NCI-H446 (cell line): ENCODE measurements around the gene POLR1B.
"Not testable (repeated sequence)": the region's sequence is repeated elsewhere in the genome, so short reads cannot be mapped to it uniquely, and the experiment has no call there.

ENCODE experiments used
- DNase-seq, 2 experiments: peaks; one replicate each; lab custom pipeline; 2025; lab: John Stamatoyannopoulos, UW

The POLR1B gene

DNA sequence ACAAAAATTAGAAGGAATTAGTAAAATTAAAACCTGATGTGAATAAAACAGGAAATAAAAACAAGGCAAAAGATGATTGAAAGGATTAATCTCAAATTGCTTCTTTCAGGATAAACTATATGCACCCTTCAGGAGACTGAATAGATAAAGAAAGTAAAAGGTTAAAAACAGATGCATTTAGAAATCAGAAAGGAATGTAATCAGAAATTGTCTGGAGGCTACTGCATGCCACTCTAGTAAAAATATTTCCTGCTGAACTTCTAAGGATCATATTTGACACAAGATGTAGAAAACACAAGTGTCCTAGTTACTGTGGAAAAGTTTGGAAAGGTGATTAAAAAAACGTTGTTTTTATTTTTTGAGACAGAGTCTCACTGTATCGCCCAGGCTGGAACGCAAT, 58.4 kb downstream of the POLR1B start:
- DNase-seq, result no peak

DNA sequence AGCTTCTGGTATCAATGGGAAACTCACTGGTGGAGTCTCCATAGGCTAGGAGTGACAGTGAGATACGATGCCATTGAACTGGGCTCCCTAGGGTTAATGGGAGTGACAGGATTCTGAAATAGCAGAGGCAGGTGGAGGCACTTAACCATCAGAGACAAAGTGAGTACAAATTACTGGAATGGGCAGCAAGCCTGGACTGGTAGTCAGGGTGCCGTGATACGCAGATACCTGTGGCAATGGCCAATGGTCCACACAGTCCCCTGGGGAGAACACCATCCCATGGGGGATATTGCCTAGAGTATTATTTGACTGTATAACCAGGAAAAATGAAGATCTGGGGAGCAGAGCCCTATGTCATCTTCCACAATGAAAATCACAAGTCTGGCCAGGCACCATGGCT, 59.5 kb downstream of the POLR1B start:
- no peak for DNase-seq

DNA sequence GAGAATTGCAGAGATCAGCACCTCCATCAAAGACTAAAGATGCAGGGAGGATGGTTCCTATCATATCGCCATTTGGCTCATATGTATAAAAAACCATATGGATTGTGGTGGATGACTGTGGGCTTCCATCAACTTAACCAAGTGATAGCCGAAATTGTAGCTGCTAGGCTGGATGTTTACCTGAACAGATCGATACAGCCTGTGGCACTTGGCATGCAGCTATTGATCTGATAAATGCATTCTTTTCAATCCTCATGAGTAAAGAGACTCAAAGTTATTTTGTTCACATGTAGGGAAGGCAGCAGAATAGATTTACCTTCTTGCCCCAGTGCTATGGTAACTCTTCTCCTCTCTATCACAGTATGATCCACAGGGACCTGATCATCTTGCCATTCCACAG, 60.7 kb downstream of the POLR1B start:
- DNase-seq, result no peak

DNA sequence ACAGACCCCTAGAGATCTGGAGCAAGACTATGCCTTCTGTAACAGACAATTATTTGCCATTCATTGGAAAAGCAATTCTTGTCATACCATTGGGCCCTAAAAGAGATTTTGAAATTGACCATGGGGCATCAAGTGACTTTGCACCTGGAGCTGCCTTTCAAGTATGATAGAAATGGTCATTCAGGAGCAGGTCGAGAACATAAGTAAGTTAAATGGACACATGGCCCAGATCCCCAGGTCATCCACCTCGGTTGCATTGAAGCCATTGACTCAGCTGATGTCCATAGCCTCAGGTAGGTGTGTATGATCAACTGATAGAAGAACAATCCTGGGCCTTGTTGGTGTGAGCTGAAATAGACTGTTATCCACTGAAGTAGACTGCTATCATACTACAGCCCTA, 61.5 kb downstream of the POLR1B start:
- no peak for DNase-seq

DNA sequence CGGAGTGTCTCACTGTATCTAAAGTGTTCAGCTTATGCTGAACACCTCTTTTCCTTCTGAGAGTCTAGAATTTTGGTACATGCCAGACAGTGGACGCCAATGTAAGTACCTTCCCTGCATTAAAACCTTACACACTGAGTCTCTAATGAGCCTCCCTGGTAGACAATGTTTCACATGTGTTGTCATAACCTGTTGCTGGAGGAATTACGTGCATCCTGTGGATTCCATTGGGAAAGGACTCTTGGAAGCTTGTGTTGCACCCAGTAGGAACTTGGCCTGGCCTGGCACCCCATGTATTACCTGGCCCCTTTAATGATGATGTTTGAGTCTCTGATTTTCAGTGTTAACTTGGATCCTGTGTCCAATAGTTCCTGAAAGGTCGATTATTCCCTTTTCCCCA, 62.7 kb downstream of the POLR1B start:
- DNase-seq, result no peak

DNA sequence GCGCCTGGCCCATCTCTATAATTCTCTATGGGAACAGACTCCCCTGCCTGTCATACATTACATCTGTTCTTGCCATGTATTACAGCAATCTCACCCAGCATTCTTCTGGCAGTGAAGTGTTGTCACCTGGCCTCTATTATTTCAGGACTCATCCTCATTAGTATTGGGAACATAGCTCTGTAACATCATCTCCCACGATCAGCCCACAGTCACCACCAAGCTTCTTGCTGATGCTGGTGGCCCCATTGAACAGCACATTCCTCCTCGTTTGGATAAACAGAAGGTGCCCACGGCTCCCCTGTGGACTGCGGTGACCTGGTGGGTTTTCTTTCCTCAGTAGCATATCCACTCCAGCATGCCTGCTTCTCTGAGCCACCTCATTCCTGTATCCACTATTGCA, 63.7 kb downstream of the POLR1B start:
- no peak for DNase-seq

DNA sequence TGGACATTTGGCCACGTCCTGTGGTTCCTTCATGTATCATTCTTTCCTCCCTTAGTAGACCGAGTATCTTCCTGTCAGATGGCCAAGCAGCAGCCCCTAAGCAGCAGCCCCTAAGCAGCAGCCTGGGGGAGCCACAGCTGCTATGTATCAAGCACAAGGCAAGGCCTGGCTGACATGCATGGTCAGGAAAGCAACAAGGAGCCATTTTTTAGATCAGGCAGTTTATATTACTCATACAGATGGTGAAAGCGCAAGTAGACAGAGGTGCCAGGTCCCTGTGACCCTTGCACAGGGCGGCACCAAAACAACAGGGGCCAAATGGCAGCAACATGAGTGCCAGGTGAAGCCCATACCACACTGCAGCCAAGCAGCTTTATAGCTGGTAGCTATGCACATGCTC, 64.3 kb downstream of the POLR1B start:
- DNase-seq, result no peak

DNA sequence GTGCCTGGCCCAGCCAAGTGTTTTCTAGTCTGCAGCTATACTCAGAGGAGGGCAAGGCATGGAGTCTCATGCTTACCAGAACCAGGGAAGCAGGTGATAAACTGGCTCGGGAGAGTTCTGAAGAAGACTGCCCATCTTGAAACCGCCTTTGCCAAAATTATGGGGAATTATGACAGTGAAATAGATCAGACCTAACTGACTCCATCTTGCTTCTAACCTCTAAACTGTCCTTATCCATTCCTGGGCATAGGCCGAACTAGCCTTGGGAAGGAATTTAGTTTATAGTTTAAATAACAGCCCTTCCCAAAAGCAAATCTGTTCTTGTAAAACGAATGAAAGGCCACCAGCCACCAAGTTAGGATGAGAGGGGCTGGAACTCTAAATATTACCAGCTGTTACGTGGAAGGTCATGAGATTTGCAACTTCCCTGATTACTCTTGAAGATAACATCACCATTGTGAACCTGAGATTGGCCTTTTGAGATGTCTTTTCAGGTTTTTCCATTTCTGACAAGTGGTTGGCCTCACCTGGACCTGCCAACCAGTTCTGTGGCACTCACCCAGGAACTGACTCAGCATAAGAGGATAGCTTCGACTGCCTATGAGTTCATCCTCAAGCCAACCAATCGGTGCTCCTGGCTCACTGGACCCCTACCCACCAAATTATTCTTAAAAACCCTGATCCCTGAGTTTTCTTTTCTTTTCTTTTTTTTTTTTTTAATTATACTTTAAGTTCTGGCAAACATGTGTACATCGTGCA, 65.6 kb downstream of the POLR1B start:
- no peak for DNase-seq

DNA sequence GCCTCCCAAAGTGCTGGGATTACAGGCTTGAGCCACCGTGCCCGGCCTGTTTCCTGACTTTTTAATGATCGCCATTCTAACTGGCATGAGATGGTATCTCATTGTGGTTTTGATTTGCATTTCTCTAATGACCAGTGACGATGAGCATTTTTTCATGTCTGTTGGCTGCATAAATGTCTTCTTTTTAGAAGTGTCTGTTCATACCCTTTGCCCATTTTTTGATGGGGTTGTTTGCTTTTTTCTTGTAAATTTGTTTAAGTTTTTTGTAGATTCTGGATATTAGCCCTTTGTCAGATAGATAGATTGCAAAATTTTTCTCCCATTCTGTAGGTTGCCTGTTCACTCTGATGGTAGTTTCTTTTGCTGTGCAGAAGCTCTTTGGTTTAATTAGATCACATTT, 67.1 kb downstream of the POLR1B start:
- DNase-seq, result not testable (repeated sequence)

DNA sequence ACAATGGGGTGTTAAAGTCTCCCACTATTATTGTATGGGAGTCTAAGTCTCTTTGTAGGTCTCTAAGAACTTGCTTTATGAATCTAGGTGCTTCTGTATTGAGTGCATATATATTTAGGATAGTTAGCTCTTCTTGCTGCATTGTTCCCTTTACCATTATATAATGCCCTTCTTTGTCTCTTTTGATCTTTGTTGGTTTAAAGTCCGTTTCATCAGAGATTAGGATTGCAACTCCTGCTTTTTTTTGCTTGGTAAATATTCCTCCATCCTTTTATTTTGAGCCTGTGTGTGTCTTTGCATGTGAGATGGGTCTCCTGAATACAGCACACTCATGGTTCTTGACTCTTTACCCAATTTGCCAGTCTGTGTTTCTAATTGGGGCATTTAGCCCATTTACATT, 70.0 kb downstream of the POLR1B start:
- not testable (repeated sequence) for DNase-seq

DNA sequence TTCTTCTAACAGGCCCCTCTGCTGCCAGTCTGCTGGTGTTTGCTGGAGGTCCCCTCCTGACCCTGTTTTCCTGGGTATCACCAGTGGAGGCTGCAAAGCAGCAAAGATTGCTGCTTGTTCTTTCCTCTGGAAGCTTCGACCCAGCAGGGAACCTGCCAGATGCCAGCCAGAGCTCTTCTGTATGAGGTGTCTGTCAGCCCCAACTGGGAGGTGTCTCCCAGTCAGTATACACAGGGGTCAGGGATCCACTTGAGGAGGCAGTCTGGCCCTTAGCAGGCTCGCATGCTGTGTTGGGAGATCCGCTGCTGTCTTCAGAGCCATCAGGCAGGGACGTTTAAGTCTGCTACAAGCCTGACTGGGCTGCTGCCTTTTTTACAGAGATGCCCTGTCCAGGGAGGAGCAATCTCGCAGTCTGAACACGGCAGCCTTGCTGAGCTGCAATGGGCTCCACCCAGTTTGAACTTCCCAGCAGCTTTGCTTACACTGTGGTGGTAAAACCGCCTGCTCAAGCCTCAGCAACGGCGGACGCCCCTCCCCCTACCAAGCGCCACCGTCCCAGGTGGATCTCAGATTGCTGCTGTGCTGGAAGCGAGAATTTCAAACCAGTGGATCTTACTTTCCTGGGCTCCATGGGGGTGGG, 72.1 kb downstream of the POLR1B start:
- DNase-seq, result no peak

DNA sequence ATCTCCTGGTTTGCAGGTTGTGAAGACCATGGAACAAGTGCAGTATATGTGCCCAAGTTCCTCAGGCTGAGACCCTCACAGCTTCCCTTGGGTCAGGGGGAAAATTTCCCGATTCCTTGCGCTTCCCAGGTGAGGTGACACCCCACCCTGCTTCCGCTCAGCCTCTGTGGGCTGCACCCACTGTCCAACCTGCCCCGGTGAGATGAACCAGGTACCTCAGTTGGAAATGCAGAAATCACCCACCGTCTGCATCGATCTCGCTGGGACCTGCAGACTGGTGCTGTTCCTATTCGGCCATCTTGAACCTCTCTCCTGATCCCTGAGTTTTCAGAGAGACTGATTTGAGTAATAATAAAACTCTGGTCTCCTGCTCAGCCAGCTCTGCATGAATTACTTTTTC, 72.8 kb downstream of the POLR1B start:
- no peak for DNase-seq

DNA sequence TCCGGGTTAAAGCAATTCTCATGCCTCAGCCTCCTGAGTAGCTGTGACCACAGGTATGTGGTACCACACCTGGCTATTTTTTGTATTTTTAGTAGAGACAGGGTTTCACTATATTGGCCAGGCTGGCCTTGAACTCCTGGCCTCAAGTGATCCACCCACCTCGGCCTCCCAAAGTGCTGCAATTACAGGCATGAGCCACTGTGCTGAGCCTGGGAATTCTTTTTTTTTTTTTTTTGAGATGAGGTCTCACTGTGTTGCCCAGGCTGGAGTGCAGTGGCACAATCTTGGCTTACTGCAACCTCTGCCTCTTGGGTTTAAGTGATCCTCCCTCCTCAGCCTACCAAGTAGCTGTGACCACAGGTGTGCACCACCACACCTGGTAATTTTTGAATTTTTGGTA, 73.5 kb downstream of the POLR1B start:
- not testable (repeated sequence) for DNase-seq

DNA sequence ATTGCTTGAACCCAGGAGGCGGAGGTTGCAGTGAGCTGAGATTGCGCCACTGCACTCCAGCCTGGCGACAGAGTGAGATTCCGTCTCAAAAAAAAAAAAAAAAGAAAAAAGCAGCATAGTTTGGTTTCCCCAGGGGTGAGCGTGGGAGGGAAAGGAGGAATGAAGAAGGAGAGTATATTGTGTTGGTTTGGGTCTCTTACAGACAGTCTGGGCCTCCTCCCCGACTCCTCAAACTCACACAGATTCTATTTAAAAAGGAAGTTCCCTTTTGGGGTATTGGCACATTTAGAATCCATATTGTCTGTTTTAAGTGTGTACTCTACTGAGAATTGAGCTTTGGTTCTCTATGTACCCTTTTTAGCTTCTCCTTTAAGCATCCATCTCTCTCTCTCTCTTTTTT, 76.1 kb downstream of the POLR1B start:
- DNase-seq, result no peak

DNA sequence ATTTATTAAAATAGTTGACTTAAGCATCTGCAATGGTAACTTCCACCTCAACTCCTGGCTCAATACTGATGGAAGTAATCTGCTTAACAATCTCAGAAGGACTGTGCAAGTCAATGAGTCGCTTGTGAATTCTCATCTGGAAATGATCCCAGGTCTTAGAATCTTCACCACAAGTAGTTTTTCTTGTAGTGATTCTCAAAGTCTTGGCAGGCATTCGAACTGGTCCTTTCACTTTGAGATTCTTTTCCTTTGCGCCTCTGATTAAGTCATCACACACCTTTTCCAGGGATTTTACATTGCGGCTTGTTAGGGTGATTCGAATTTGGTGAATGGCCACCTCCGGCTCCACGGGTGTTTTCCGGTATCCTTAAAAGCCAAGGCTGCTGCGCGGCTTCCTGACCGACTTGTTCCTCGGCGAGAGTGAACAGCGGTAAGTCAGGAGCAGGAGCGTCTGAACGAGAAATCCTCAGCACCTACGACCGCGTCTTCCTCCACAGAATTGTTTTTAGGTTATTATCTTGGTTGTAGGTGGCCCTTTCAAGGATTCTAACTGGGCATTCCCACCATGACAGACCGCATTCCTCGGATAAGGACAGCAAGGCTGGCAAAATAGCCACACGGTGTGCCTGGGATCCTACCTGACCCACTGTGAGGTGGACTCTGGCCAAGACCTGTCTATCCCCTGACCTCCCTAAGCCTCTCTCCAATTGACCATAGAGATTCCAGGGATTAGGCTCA, 79.7 kb downstream of the POLR1B start:
- DNase-seq, result no peak

DNA sequence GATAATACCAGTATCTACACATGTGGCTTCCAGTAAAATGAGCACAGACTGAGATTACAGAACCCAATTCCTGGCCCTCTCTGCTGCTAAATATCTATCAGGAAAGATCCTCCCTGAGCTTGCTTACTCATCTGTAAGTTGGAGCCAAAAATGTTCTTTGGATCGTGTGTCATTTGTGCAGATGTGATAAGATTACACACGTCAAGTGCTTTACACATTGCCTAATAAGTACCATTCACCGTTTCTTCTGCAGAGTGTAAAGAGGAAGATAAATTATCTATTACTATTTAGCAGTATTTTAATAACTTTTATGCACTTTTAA, 80.2 kb downstream of the POLR1B start:
- no peak for DNase-seq

DNA sequence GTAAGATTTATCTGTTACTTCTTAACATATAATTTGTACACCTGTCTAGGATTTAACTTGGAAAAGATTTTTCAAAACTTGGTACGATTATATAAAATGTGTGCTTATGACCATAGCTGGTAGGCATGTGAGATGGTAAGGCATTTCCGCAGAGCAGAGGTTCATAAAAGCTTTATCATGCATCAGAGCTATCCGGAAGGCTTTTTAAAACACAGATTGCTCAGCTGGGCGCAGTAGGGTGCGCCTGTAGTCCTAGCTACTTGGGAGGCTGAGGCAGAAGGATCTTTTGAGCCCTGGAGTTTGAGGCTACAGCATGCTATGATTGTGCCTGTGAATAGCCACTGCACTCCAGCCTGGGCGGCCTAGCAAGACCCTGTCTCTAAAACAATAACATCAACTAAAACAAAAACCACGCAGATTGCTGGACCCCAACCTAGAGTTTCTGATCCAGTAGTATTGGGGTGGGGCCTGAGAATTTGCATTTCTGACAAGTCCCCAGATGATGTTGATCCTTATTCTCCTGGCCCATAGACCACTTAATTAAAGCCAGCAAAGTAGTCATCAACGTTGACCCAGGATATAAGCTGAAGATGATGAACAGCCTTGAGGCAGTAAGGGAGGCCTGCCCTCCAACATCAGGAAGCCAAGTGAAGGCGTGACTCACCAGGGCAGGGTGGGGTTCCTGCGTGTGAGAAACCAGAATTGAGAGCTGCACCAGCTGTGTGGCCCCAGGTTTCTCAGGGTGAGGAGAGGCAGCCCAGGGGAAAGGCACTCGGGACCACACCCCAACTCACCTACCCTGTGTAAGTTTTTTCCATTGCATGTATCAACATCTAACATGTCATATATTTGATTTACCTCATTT, 81.9 kb downstream of the POLR1B start:
- DNase-seq, result no peak

DNA sequence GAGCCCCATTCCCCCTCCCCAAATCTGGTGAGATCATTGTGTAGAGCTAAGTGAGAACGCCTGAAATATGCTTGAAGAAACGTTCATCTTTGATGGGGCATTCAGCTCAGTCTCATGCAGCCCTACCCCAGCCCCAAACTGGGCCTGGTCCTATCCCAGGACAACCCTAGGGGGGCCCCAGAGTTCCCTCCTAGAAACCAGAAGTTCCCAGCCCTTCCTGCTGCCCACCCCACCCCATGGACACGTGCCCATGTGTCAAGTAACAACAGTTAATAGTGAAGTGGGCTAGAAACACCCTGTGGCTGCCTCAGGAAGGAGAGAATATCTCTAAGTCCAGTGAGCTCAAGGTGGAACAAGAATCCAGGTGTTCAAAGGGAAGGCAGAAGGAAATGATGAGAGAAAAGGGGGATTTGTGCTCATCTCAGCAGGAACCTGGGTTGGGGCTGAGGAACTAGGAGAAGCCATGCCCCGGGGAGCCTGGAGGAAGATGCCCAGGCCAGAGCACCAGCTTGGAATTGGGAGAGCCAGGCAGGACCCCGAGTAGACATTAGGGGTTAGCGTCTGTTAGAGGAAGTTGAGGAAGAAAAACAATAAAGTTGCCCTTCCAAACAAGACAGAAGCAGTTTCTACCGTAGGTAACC, 83.3 kb downstream of the POLR1B start:
- no peak for DNase-seq

DNA sequence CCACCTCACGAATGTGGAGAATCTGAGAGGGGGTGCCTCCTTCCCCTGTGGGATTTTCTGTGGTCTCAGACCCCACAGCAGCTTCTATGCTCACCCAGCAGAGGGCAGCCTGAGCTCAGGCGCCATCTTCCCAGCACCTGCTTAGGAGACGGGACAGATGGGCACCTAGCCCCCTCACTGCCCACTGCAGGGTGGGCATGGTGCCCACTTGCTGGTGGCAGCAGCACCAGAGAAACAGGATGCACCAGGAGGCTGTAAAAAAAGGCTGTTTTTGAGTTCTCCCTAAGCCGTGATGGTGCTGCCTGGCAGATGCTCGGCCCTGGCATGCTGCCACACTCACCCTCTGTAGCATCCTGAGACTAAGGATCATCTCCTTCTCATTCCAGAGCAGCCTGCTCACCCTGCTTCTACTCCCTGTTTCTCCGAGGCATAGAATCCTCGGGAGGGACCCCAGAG, 84.4 kb downstream of the POLR1B start:
- DNase-seq, result peak; percentile 88 to 93
